NK-92 (cell line): Measurements from ENCODE around the gene APOBEC2.

Source experiments
- DNase-seq: peaks from one replicate; lab custom pipeline; 2025; ENCODE audit not compliant: unreplicated experiment; lab: John Stamatoyannopoulos, UW

APOBEC2 gene

GRCh38 chr6:41037107-41037900 lies 15.7 kb upstream of the APOBEC2 start:
- DNase-seq = no peak

DNA sequence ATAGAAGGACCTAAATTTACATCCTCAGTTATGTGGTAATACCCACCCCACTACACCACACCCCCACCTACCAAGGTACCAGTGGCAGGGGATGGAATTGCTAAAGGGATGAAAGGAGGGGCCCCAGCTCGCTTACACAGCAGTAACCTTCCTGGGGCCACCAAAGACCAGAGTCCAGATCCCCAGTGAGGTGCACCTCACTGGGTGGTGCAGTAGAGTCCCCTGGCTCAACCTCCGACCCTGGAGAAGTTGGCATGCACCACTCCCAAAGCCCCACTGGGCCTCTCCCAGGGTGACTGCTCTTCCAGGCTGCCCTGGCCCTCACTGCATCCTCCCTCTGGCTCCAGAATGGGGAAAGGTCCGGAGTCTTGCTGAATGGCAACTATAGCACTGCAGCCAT lies 14.8 kb upstream of the APOBEC2 start:
- DNase-seq = no peak

- DNase-seq = no peak
These were observed 13.7 kb upstream of the APOBEC2 start, which contains the start of gene UNC5CL for GRCh38 chr6:41039060-41039998. Gene UNC5CL (minus strand): TSS chr6:41039221. CDS start chr6:41035074, 4,147 bp downstream.

GRCh38 chr6:41040101-41040939 lies 12.7 kb upstream of the APOBEC2 start:
- DNase-seq = no peak

DNA sequence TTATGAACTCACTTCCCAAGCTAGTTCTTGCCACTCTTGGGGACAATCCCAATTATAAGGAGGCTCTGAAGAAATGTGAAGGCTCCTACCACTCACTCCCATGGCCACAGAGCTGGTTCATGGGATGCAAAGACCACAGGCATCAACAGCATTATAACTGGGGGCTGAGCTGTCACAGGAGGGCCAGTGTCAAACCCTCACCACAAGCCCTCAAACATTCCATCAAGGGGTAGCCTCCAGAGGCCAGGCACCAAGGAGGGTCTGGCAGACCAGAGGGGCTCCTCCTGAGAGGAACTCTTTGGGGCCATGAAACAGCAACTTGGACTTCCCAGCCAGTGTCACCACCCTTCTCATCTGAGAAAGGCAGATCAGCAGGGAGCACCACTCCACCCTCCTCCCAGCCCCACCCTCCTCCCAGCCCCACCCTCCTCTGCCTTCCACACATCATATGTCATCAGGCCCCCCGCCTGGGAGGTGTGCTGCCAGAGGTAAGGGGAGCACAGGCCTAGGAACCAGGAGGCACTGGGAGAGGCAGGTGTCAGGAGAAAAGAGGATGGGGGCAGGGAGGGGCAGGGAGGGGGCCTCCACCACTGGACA lies 12.0 kb upstream of the APOBEC2 start:
- DNase-seq = no peak

- DNase-seq = no peak
These were observed 10.6 kb upstream of the APOBEC2 start, which contains the start of gene TSPO2 for GRCh38 chr6:41042226-41043055. Gene TSPO2 (plus strand): TSS chr6:41042467. CDS start chr6:41042986, 519 bp downstream.

- DNase-seq = no peak
These were observed 9.9 kb upstream of the APOBEC2 start for GRCh38 chr6:41043151-41043550.

DNA sequence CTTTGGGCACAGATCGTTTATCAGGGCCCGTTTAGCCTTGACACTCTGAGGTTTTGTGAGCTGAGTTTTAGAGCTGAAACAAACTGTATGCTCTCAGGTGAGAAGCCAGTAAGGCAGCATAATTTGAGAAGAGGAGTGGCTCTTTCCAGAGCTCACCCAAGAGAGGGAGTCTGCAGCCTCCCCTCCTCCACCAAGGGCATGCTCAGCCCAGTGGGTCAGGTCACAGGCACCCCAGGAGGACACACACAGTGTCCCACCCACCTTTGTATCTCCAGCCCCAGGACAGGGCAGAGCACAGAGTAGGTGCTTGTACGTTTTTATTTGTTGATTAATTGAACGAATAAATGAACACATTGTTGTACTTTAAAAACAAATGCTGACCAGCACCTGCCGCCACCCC lies 7.3 kb upstream of the APOBEC2 start:
- no peak for DNase-seq

DNA sequence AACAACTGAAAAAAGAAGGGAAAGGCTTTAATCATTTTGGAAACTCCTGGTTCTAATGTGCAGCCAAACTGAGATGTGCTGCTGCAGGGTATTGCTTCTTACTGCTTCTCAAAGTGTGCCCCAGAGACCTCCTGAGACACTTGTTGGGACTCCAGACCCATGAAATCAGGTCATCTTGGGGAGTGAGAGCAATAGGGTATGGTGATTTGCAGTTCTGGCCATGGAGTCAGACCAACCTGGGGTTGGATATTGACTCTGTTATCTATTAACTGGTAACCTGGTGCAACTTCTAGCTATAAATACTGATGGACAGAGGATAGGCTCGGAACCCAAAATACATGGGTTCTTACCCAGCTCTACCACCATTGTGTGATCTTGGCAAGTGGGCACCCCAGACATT lies 6.9 kb upstream of the APOBEC2 start:
- DNase-seq = no peak

DNA sequence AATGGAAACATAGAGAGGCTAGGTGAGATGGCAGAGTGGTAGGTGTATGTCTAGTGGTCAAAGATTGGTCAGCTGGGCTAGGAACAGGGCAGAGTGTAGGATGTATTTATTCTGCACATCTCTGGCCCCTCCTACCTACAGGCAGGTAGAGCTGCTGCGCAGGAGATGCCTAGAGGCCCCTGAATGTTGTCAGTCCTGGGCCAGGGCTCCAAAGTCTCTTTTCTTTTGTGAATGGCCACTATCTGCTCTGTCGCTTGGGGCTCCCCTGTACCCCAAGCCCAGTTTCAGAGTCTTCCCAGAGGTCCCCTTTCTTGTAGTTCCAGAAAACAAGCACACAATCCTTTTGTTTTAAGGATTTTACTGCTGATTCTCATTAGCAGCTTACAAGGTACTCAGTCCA lies 5.7 kb upstream of the APOBEC2 start:
- no peak for DNase-seq

GRCh38 chr6:41047745-41048732 lies 5.0 kb upstream of the APOBEC2 start:
- no peak for DNase-seq

DNA sequence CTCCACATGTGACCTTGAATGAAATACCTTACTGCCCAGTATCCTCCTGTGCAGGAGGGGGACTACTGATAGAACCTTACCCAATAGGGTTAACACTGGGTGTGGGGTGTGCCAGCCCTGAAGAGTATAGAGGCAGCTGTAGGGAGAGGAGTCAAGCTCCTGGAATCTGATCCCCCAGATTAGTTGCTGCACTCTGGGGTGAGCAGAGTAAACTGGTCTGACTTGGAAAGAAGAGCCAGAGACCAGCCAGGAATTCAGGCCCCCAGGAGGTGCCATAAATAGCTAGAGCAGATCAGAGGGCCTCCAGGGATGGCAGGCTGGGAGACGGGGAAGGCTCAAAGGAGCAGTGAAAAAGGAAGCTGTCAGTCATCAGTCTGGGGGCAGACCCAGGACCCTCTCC lies 3.5 kb upstream of the APOBEC2 start:
- DNase-seq = no peak

- DNase-seq = no peak
These were observed 3.0 kb upstream of the APOBEC2 start for GRCh38 chr6:41049955-41050354.

- DNase-seq = no peak
These were observed 2.5 kb upstream of the APOBEC2 start for GRCh38 chr6:41050536-41050935.

- no peak for DNase-seq
These were observed 1.1 kb upstream of the APOBEC2 start for GRCh38 chr6:41051873-41052272.

- no peak for DNase-seq
These were observed 1.5 kb downstream of the APOBEC2 start for GRCh38 chr6:41054511-41054910.

DNA sequence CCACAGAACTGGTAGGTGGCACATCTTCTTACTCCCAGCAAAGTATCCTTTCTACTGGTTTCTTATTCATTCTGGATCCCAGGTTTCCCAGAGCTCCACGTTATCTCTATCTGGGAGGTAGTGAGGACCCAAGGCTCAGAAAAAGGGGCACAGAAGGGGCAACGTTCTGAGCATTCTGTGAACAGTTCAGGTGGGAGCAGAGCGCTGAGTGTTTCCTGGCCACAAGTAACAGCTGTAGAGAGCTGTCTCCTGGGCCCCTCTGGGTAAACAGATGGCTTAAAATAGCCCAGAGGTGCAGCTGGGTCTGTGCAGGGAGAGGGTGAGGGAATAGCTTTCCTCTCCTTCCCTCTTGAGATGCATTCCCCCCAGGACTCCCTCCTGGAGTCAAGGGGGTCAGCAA lies 2.1 kb downstream of the APOBEC2 start:
- DNase-seq = no peak

DNA sequence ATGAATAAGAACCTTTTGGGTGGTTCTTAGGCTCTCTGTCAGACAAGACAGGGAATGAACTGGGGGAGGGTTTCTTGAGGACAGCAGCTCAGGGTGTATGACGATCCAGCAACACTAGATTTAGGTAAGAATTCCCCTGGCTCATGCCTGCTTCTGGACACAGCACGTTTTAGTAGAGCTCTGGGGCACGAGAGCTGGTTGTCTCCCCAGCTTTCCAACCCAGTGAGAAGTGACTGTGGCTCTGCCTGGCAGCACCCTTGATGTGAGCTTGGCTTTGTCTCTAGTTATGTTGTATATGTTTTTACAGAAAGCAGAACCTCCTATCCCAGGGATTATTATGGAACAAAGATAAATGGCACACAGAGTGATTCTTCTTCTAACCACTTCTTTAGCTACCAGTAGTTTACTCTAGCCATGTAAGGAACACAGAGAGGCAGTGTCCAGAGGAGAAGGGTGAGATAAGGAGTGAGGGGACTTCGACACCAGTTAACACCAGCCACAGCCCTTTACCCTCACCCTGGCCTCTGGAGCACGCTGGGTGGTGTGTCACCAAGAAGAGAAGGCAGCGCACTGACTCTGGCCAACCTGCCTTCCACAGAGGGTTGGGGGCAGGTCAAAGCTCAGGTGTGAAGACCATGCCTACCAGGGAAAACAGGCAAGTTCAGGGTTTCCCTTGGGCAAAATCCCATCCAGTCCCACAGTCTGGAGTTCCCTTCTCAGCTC lies 3.9 kb downstream of the APOBEC2 start:
- no peak for DNase-seq
